CD8-positive, alpha-beta memory T cell (primary cell): Measurements from ENCODE around the gene MOBP. TPM values are rescaled to one million over a fixed set of nuclear protein-coding genes. Genes with fewer than 3 reads are reported as not detected.

Experiments used
- CTCF ChIA-PET: fragments of 350-600 bp; sonication (Branson Sonifier 250); formaldehyde crosslinking; loops from one replicate; lab custom pipeline; 2021; ENCODE audit warnings: antibody characterized with exemption; lab: Charles Lee
- POLR2A ChIA-PET: fragments of 350-600 bp; sonication (Branson Sonifier 250); formaldehyde crosslinking; loops from one replicate; lab custom pipeline; 2021; ENCODE audit warnings: antibody characterized with exemption; lab: Charles Lee
- DNase-seq, 5 donors: peaks; one replicate each; pipeline versions ENCODE4 v3.0.0 to v3.0.0-alpha.2; 2020 to 2022; ENCODE audit warnings: mixed read lengths in 1 of 5
- H3K27ac ChIP-seq: one replicate; pipeline ENCODE4 v1.7.0; 2013; ENCODE audit warnings: low read depth, mild to moderate bottlenecking, low read length, moderate library complexity
- H3K27me3 ChIP-seq: 2 replicates; pipeline ENCODE4 v1.7.0; 2013; ENCODE audit warnings: low read length, mild to moderate bottlenecking; ENCODE audit not compliant: insufficient read depth, poor library complexity, severe bottlenecking
- H3K36me3 ChIP-seq: 2 replicates; pipeline ENCODE4 v1.7.0; 2013; ENCODE audit warnings: mild to moderate bottlenecking, low read length, moderate library complexity; ENCODE audit not compliant: insufficient read depth
- H3K4me1 ChIP-seq: 2 replicates; pipeline ENCODE4 v1.7.0; 2013; ENCODE audit warnings: mild to moderate bottlenecking, low read length, moderate library complexity; ENCODE audit not compliant: insufficient read depth
- H3K4me3 ChIP-seq: 2 replicates; pipeline ENCODE4 v1.7.0; 2013; ENCODE audit warnings: mild to moderate bottlenecking, low read length
- H3K9me3 ChIP-seq: 2 replicates; pipeline ENCODE4 v1.7.0; 2013; ENCODE audit warnings: mild to moderate bottlenecking, low read length
- H3K27ac Mint-ChIP-seq, 8 donors: one replicate each; pipeline ENCODE4 v1.8.0; 2020 to 2021; ENCODE audit warnings: mixed read lengths in 8 of 8, mild to moderate bottlenecking in 6 of 8, inconsistent platforms in 3 of 8, moderate library complexity in 3 of 8
- H3K27me3 Mint-ChIP-seq, 2 donors: one replicate each; pipeline ENCODE4 v1.8.0; 2020 to 2021; ENCODE audit warnings: mixed read lengths in 2 of 2, mild to moderate bottlenecking in 1 of 2, moderate library complexity in 1 of 2
- H3K36me3 Mint-ChIP-seq, 3 donors: one replicate each; pipeline ENCODE4 v1.8.0; 2020 to 2021; ENCODE audit warnings: mixed read lengths in 3 of 3, inconsistent platforms in 1 of 3, mild to moderate bottlenecking in 1 of 3
- H3K4me1 Mint-ChIP-seq, 3 donors: one replicate each; pipeline ENCODE4 v1.8.0; 2020 to 2021; ENCODE audit warnings: mixed read lengths in 3 of 3, inconsistent platforms in 1 of 3, mild to moderate bottlenecking in 1 of 3
- H3K4me3 Mint-ChIP-seq, 7 donors: one replicate each; pipeline ENCODE4 v1.8.0; 2020 to 2021; ENCODE audit warnings: mixed read lengths in 7 of 7, mild to moderate bottlenecking in 6 of 7, moderate library complexity in 4 of 7, inconsistent platforms in 2 of 7
- H3K9me3 Mint-ChIP-seq, 5 donors: one replicate each; pipeline ENCODE4 v1.8.0; 2020 to 2022; ENCODE audit warnings: mixed read lengths in 5 of 5, mild to moderate bottlenecking in 3 of 5, moderate library complexity in 2 of 5, inconsistent platforms in 1 of 5
- polyA plus RNA-seq: library from polyadenylated mRNA; unstranded; fragments of 300-500 nt; fragmentation: Illumina TruSeq; gene quantifications from one replicate; pipeline ENCODE4 v1.2.3, GENCODE V29; 2021
- total RNA-seq, 2 experiments: library from RNA; stranded (reverse); gene quantifications; one replicate each; pipeline ENCODE4 v1.2.3, GENCODE V29; 2021

MOBP gene
- total and polyA plus RNA-seq, 3 experiments from 2014 or later, result not detected

DNA sequence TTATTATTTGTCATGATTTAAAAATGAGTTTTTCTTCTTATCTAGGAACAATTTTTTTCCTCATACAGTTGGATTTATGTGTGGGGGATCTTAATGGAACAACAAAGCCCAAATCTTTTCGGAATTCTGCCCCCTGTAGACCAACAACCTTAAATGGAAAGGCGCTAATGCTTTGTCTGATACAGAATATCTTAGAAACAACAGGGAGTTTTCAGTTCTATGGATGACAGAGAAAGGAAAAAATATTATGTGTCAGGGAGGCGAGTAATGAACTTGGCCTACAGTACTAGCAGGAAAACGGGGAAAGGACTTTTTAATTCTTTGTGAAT lies 592 bp downstream of the MOBP start:
- Mint-ChIP-seq H3K27ac (no peak overlapping the region), H3K4me3 (no peak overlapping the region), H3K9me3 (no peaks in the 10 kb centered on the region), H3K4me1 (no peaks in the 10 kb centered on the region), H3K27me3 (peaks cover 7 to 27% of the 10 kb centered on the region in 2 donors), H3K36me3 (no peaks in the 10 kb centered on the region)
- Histone ChIP-seq H3K4me1 (no peaks in the 10 kb centered on the region), H3K36me3 (no peaks in the 10 kb centered on the region), H3K27me3 (no peaks in the 10 kb centered on the region), H3K9me3 (no peaks in the 10 kb centered on the region), H3K27ac (no peak overlapping the region), H3K4me3 (no peak overlapping the region)
- ChIA-PET CTCF (no interaction called here), POLR2A (no interaction called here)
- no peak for DNase-seq

DNA sequence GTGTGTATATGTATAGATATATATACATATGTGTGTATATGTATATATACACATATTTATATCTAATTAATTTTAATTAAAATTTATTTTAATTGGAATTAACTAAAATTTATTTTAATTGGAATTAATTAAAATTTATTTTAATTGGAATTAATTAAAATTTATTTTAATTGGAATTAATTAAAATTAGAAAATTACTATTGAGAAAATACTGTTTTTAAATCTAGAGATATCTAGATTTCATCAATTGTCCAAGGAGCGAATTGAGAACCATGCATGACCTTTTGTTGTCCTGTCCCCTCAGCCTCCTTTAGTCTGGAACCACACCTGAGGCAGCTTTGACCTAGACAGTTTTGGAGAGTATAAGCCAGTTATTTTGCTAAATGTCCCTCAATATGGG lies 1.8 kb downstream of the MOBP start:
- peaks cover 10 to 34% of the 10 kb centered on the region in 2 donors for H3K27me3 Mint-ChIP-seq
- no peak overlapping the region for H3K4me3 ChIP-seq
- no peak overlapping the region for H3K27ac ChIP-seq
- DNase-seq, result no peak
- H3K27me3 ChIP-seq, result no peaks in the 10 kb centered on the region
- no peaks in the 10 kb centered on the region for H3K4me1 Mint-ChIP-seq
- ChIA-PET POLR2A (no interaction called here), CTCF (no interaction called here)
- no peaks in the 10 kb centered on the region for H3K9me3 ChIP-seq
- H3K36me3 ChIP-seq, result no peaks in the 10 kb centered on the region
- no peak overlapping the region for H3K4me3 Mint-ChIP-seq
- H3K4me1 ChIP-seq, result no peaks in the 10 kb centered on the region
- H3K27ac Mint-ChIP-seq, result no peak overlapping the region
- H3K36me3 Mint-ChIP-seq, result no peaks in the 10 kb centered on the region
- H3K9me3 Mint-ChIP-seq, result no peaks in the 10 kb centered on the region

DNA sequence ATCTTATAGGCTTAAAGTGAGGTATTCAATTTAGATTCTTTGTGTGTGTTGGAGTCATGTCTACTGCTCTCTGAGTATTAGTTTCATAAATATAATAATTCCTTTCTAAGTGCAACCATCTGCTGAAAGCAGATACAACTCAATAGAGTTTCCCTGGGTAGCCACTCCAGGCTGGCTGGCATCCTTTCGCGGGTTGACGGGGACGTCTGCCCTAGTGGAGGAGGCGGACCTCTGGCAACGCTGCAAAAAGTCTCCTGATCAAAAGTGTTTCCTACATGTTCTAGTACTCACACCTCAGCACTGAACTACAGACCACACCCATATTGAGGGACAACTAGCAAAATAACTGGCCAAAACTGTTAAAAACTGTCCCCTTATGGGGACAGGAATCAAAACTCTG lies 2.5 kb downstream of the MOBP start:
- Mint-ChIP-seq H3K4me3 (no peak overlapping the region), H3K4me1 (no peaks in the 10 kb centered on the region), H3K27ac (no peak overlapping the region), H3K9me3 (no peaks in the 10 kb centered on the region), H3K36me3 (no peaks in the 10 kb centered on the region), H3K27me3 (peaks cover 10 to 35% of the 10 kb centered on the region in 2 donors)
- Histone ChIP-seq H3K27ac (no peak overlapping the region), H3K9me3 (no peaks in the 10 kb centered on the region), H3K27me3 (no peaks in the 10 kb centered on the region), H3K4me3 (no peak overlapping the region), H3K36me3 (no peaks in the 10 kb centered on the region), H3K4me1 (no peaks in the 10 kb centered on the region)
- DNase-seq, result no peak
- CTCF ChIA-PET, result no interaction called here
- POLR2A ChIA-PET, result no interaction called here

GRCh38 chr3:39471652-39472051 lies 4.2 kb downstream of the MOBP start:
- Histone ChIP-seq H3K36me3 (no peaks in the 10 kb centered on the region), H3K27ac (no peak overlapping the region), H3K4me1 (no peaks in the 10 kb centered on the region), H3K4me3 (no peak overlapping the region), H3K9me3 (no peaks in the 10 kb centered on the region), H3K27me3 (no peaks in the 10 kb centered on the region)
- Mint-ChIP-seq H3K4me3 (no peak overlapping the region), H3K4me1 (no peaks in the 10 kb centered on the region), H3K27ac (no peak overlapping the region), H3K36me3 (no peaks in the 10 kb centered on the region), H3K27me3 (peaks cover 10 to 42% of the 10 kb centered on the region in 2 donors), H3K9me3 (peaks cover 0 to 5% (median 0%) of the 10 kb centered on the region in 5 donors)
- ChIA-PET POLR2A (no interaction called here), CTCF (no interaction called here)
- DNase-seq, result no peak

DNA sequence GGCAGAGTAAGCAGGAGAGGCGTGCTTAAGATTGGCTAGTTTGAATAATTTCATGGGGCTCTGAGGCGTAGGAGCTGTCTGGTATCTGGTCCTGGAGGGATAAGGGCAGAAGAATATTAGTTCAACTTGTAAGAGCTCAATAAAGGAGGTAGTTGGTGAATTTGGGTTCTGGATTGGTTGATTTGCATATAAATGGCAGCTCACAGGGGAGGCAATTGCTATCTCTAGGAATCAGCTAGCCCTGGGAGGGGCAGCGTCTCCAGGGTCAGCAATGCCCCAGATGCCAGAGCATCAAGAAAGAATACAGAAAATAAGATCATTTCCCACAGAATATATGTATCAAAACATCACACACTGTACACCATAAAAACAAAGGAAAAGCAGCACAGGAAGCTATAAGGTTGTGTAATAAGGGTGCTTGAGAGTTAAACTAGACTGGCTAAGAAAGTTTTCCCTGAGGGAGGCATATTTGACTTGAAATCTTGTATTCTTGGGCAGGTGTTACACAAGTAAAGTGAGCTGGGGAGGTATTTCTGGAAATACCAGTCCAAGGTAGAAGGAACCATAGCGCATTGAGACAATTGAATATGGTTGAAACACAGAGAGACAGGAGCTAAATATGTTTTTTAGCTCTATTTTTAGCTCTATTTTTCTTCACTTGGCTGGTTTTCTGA lies 6.1 kb downstream of the MOBP start:
- Mint-ChIP-seq H3K27me3 (peaks cover 7 to 37% of the 10 kb centered on the region in 2 donors), H3K4me3 (no peak overlapping the region), H3K27ac (no peak overlapping the region), H3K36me3 (no peaks in the 10 kb centered on the region), H3K9me3 (peaks cover 0 to 9% (median 4%) of the 10 kb centered on the region in 5 donors), H3K4me1 (no peaks in the 10 kb centered on the region)
- Histone ChIP-seq H3K9me3 (no peaks in the 10 kb centered on the region), H3K27ac (no peak overlapping the region), H3K4me1 (no peaks in the 10 kb centered on the region), H3K27me3 (no peaks in the 10 kb centered on the region), H3K36me3 (no peaks in the 10 kb centered on the region), H3K4me3 (no peak overlapping the region)
- CTCF ChIA-PET, result interaction anchor here (0.9 kb wide), 1 partner anchor 26 kb away, joined by 3 read pairs; no protein-coding TSS in a partner anchor
- POLR2A ChIA-PET, result no interaction called here
- no peak for DNase-seq

- Mint-ChIP-seq H3K4me3 (no peak overlapping the region), H3K27me3 (peaks cover 7 to 37% of the 10 kb centered on the region in 2 donors), H3K27ac (no peak overlapping the region), H3K36me3 (no peaks in the 10 kb centered on the region), H3K4me1 (no peaks in the 10 kb centered on the region), H3K9me3 (peaks cover 0 to 9% (median 4%) of the 10 kb centered on the region in 5 donors)
- H3K36me3 ChIP-seq, result no peaks in the 10 kb centered on the region
- H3K9me3 ChIP-seq, result no peaks in the 10 kb centered on the region
- CTCF ChIA-PET, result no interaction called here
- no peaks in the 10 kb centered on the region for H3K4me1 ChIP-seq
- no peaks in the 10 kb centered on the region for H3K27me3 ChIP-seq
- no peak for DNase-seq
- POLR2A ChIA-PET, result no interaction called here
- no peak overlapping the region for H3K27ac ChIP-seq
- no peak overlapping the region for H3K4me3 ChIP-seq
These were observed 6.6 kb downstream of the MOBP start for GRCh38 chr3:39474126-39474515.

DNA sequence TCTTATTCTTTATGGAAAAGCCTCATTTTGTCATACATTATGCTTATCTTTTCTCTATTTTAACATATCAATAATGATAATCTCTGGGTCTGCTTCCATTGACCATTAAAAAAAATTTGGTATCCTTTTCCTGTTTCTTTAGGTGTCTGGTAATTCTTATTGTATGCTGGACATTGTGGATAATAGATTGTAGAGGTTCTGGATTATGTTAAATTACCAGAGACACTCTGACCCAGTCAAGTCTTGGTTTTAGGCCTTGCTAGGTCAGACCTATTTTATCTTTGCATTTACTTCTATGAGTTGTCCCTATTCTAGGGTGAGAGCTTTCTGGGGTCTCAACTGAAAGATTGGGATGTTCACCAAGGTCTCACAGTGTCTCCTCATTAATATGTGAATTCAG lies 9.3 kb downstream of the MOBP start:
- H3K36me3 ChIP-seq, result no peaks in the 10 kb centered on the region
- no peak overlapping the region for H3K27ac Mint-ChIP-seq
- H3K4me1 ChIP-seq, result no peaks in the 10 kb centered on the region
- H3K9me3 Mint-ChIP-seq, result peaks cover 0 to 9% (median 4%) of the 10 kb centered on the region in 5 donors
- POLR2A ChIA-PET, result no interaction called here
- no peak overlapping the region for H3K27ac ChIP-seq
- H3K9me3 ChIP-seq, result no peaks in the 10 kb centered on the region
- peaks cover 7 to 31% of the 10 kb centered on the region in 2 donors for H3K27me3 Mint-ChIP-seq
- no peak overlapping the region for H3K4me3 ChIP-seq
- H3K4me1 Mint-ChIP-seq, result no peaks in the 10 kb centered on the region
- CTCF ChIA-PET, result no interaction called here
- no peak for DNase-seq
- no peak overlapping the region for H3K4me3 Mint-ChIP-seq
- H3K27me3 ChIP-seq, result no peaks in the 10 kb centered on the region
- H3K36me3 Mint-ChIP-seq, result no peaks in the 10 kb centered on the region

- Histone ChIP-seq H3K9me3 (no peaks in the 10 kb centered on the region), H3K27ac (no peak overlapping the region), H3K4me1 (no peaks in the 10 kb centered on the region), H3K4me3 (no peak overlapping the region), H3K27me3 (no peaks in the 10 kb centered on the region), H3K36me3 (no peaks in the 10 kb centered on the region)
- Mint-ChIP-seq H3K27ac (no peak overlapping the region), H3K4me3 (no peak overlapping the region), H3K9me3 (peaks cover 0 to 9% (median 4%) of the 10 kb centered on the region in 5 donors), H3K27me3 (peaks cover 2 to 17% of the 10 kb centered on the region in 2 donors), H3K4me1 (no peaks in the 10 kb centered on the region), H3K36me3 (no peaks in the 10 kb centered on the region)
- DNase-seq, result no peak
- POLR2A ChIA-PET, result no interaction called here
- CTCF ChIA-PET, result interaction anchor here (1.0 kb wide), 1 partner anchor 32 kb away, joined by 3 read pairs; no protein-coding TSS in a partner anchor
These were observed 10.7 kb downstream of the MOBP start for GRCh38 chr3:39478226-39478625.
